Vagina (tissue), 2 donors: ENCODE data around the gene TBX10.

Source experiments
- POLR2A ChIP-seq, 2 donors: fragments of 450-650 bp; IDR thresholded peaks; one replicate each; pipeline ENCODE4 v1.6.1; 2017; ENCODE audit warnings: antibody characterized with exemption in 2 of 2, mild to moderate bottlenecking in 2 of 2, moderate library complexity in 2 of 2
- TF ChIP-seq, protein P1 (sequence below), 3 experiments: fragments of 450-650 bp in 2 of 3; fragments of 200-600 bp in 1 of 3; sonication (generic) in 1 of 3; IDR thresholded peaks; one replicate each; pipeline ENCODE4 v1.5.1; 2017 to 2019; ENCODE audit warnings: antibody characterized with exemption in 3 of 3, mild to moderate bottlenecking in 2 of 3, moderate library complexity in 2 of 3

GRCh38 chr11:67673358-67673757, 33.8 kb upstream of the TBX10 start:
- TF ChIP-seq, protein P1, sequence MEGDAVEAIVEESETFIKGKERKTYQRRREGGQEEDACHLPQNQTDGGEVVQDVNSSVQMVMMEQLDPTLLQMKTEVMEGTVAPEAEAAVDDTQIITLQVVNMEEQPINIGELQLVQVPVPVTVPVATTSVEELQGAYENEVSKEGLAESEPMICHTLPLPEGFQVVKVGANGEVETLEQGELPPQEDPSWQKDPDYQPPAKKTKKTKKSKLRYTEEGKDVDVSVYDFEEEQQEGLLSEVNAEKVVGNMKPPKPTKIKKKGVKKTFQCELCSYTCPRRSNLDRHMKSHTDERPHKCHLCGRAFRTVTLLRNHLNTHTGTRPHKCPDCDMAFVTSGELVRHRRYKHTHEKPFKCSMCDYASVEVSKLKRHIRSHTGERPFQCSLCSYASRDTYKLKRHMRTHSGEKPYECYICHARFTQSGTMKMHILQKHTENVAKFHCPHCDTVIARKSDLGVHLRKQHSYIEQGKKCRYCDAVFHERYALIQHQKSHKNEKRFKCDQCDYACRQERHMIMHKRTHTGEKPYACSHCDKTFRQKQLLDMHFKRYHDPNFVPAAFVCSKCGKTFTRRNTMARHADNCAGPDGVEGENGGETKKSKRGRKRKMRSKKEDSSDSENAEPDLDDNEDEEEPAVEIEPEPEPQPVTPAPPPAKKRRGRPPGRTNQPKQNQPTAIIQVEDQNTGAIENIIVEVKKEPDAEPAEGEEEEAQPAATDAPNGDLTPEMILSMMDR (IDR thresholded peaks at IDR 0.05): no peak
- no peak for TF ChIP-seq POLR2A (IDR thresholded peaks at IDR 0.05)
